Choroid plexus epithelial cell (primary cell): ENCODE data around the gene ITPR1.

Experiments used
- DNase-seq: peaks from one replicate; pipeline ENCODE4 v3.0.0-alpha.2; 2010; ENCODE audit warnings: low read depth
- H3K4me3 ChIP-seq: 2 replicates; pipeline ENCODE4 v1.5.1; 2011; ENCODE audit warnings: low read depth, mild to moderate bottlenecking, control low read depth, low read length, moderate library complexity
- TF ChIP-seq, protein P1 (sequence below): conservative IDR thresholded peaks from 2 replicates; pipeline ENCODE4 v1.5.1; 2011; ENCODE audit warnings: low read depth, mild to moderate bottlenecking, control low read depth, inconsistent platforms, low read length, moderate library complexity

Gene ITPR1

GRCh38 chr3:4768021-4768420 is 274.9 kb downstream of the ITPR1 start:
- H3K4me3 ChIP-seq = no peak overlapping the region
- TF ChIP-seq, protein P1, sequence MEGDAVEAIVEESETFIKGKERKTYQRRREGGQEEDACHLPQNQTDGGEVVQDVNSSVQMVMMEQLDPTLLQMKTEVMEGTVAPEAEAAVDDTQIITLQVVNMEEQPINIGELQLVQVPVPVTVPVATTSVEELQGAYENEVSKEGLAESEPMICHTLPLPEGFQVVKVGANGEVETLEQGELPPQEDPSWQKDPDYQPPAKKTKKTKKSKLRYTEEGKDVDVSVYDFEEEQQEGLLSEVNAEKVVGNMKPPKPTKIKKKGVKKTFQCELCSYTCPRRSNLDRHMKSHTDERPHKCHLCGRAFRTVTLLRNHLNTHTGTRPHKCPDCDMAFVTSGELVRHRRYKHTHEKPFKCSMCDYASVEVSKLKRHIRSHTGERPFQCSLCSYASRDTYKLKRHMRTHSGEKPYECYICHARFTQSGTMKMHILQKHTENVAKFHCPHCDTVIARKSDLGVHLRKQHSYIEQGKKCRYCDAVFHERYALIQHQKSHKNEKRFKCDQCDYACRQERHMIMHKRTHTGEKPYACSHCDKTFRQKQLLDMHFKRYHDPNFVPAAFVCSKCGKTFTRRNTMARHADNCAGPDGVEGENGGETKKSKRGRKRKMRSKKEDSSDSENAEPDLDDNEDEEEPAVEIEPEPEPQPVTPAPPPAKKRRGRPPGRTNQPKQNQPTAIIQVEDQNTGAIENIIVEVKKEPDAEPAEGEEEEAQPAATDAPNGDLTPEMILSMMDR = no peak
- no peak for DNase-seq

DNA sequence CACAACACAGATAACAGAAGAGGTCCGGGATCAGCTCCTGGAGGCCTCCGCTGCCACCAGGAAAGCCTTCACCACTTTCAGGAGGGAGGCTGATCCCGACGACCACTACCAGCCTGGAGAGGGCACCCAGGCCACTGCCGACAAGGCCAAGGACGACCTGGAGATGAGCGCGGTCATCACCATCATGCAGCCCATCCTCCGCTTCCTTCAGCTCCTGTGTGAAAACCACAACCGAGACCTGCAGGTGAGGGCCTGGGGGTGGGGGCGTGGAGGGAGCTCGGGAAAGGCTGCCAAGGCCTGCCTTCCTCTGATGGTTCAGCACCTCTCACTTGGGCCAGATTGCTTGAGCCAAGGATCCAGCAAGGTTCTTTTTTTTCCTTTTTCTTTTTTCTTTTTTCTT is 275.4 kb downstream of the ITPR1 start:
- no peak for DNase-seq
- no peak overlapping the region for H3K4me3 ChIP-seq
- TF ChIP-seq, protein P1 = no peak

DNA sequence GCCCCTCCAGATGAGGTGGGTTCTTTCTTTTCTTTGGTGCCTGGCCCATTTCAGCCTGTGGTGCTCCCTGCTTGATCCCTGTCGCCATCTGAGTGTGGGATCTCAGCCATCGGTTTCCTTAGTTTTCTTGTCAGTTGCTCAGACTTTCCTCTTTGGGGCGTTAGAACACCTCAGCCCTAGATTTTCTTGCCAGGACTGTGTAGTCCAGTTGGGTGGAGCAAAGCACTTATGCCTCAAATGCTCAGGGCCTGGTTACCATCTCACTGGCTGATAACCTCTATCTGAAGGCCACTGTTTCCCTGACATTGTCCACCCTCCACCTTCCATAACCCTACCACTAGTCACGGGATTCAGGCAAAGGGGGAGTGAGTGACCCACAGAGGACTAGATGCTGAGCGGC is 277.4 kb downstream of the ITPR1 start:
- no peak for DNase-seq
- TF ChIP-seq, protein P1 = no peak
- H3K4me3 ChIP-seq = no peak overlapping the region

DNA sequence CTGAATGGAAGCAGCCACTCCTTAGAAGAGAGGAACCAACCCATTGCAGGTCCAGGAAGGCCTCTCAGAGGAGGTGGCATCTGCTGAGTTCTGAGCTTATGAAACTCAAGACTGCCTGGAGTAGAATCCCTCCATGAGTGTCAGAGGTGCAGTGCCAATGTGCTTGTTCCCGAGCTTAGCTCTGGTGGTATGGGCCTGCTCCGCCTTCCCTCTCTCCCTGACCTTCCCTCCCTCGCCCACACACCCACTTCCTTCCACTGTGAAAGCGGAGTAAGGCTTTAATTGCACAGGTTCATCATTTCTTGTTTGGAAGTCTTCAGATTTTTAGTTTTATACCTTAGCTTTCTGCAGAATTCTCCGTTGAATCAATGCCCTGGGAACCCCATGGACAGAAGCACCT is 278.1 kb downstream of the ITPR1 start:
- no peak for DNase-seq
- TF ChIP-seq, protein P1 = no peak
- H3K4me3 ChIP-seq = no peak overlapping the region

- TF ChIP-seq, protein P1 = no peak
- H3K4me3 ChIP-seq = no peak overlapping the region
- peak; percentile 70 for DNase-seq
Measured at GRCh38 chr3:4772171-4772804, 279.1 kb downstream of the ITPR1 start.

DNA sequence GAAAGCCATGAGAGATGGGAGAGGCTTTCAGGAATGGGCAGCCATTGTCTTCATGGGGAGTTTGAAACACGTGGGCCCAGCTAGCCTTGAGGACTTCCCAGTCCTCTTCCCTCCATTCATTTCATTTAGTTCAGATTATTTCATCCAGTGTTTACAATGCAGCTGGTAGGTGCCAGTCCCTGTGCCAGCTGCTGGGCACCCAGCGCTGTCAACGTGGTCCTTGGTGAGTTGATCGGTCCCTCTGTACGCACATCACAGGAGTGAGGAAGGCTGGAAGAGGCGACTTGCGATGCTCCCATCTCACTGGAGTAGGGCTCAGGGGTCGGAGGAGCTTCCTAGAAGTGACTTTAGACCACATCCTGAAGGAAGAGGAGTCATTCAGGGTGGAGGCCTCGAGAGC is 279.7 kb downstream of the ITPR1 start:
- DNase-seq = no peak
- TF ChIP-seq, protein P1 = no peak
- H3K4me3 ChIP-seq = no peak overlapping the region

DNA sequence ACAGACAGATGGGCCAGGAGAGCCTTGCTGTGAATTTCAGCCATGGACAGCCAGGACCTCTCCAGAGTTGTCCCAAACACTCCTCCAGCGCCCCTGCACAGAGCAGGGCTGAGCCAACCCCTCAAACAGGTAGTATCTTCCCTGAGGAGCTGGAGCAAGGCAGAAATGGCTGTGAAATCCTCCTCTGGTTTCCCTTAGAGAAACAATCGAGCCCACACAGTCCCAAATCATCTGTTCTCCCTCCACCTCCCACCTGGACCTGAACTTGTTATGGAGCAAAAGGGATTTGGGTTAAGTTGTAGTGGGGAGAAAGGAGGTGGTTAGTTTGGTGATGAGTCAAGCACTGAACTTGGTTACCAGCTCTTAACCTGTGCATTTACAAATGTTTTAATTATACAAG is 280.4 kb downstream of the ITPR1 start:
- DNase-seq = no peak
- H3K4me3 ChIP-seq = no peak overlapping the region
- TF ChIP-seq, protein P1 = no peak
